Stimulated activated CD4-positive, alpha-beta T cell treated with anti-CD3 and anti-CD28 coated beads, Interleukin-15, amount 100 ng/mL, for 1 hour (primary cell): ENCODE measurements around the gene MOB3B.

Experiments used
- DNase-seq, 2 donors: peaks; one replicate each; pipeline ENCODE4 v3.0.0-alpha.2; 2020; ENCODE audit warnings: low read depth in 1 of 2, low spot score in 1 of 2

The MOB3B gene

DNA sequence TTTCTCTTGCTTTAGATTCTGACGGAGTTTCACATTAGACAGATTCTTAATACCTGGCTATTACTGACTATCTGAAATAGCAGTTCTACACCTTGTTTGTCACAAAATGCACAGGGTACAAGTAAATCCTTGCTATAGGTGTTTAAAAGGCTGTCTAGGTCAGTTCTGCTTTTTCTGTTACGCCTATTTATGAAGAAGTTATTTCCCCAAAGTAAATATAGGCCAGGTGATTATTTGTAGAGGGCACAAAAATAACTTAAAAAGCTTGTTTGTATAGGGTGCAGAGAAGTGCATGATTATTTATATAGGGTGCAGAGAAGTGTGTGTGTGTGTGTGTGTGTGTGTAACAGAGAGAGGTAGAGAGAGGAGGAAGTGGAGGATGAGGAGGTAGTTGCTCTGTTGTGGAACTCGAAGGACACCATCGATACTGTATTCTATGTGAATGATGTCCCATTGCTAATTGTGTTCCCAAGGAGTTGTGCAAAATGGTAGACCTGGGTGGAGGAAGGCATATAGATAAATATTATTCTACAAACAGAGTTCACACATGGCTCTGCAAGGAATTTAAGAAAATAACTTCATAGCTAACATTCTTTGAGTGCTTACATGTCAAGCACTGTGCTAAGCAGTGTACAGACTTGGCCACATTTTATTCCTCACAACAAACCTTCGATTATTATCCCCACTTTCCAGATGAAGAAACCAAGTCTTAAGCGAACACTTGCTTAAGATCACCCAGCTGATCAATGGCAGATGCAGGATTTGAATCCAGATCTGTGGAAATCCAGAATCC is 136.4 kb downstream of the MOB3B start:
- no peak for DNase-seq

DNA sequence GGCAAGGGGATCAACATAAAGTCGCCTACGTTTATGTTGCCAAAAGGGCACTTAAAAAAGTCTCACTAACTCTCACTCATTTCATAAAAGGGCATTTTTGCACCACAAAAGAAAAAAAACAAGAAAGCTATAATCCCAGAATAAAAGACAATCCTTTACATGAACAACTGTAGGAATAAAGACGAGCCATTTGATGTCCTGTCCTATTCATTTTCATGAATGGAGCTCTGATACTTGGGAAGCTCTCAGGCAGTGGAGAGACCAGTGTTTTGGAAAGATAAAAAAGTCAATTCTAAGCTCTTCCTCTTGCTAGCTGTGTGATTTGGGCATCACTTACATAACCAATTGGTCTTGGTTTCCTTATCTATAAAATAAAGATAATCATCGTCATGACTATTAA is 137.2 kb downstream of the MOB3B start:
- DNase-seq: no peak

- no peak for DNase-seq
These were observed 138.3 kb downstream of the MOB3B start for GRCh38 chr9:27391040-27391895.

- no peak for DNase-seq
These were observed 141.5 kb downstream of the MOB3B start for GRCh38 chr9:27388150-27388549.

GRCh38 chr9:27387722-27388121 is 141.9 kb downstream of the MOB3B start:
- DNase-seq: no peak

- DNase-seq: no peak
These were observed 143.0 kb downstream of the MOB3B start for GRCh38 chr9:27386571-27387091.

- no peak for DNase-seq
These were observed 143.8 kb downstream of the MOB3B start for GRCh38 chr9:27385606-27386322.

DNA sequence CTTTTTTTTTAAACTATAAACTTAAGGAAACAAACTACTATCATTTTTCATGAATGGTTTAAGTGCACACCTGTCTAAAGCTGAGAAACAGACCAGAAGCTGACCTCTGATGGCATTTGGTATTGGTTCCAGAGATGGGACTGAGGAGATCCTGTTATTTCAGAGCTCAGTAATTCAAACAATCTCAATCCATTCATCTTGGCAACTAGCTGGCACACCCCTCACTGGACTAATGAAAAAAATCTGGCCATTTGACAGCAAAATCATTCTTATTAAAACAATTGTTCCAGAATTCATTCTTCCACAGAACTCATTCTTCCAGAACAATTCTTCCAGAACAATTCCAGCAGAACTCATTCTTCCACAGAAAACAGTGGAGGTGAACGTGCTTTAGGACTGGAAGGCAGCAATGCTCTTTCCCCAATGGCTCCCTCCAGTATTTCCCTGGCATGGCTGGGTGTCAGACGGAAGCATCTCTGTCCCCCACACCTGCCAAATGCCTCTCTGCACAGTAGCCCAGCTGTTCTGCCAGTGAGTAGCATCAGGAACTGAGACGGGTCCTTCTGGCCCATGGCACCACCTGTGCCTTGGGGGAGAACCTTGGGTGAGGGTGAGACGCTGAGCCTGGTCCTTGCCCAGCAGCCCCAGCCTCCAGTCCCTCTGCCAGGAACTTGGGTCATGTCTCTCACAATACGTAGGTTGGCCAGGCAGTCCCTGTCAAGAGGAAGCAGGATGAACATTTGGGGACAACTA is 145.2 kb downstream of the MOB3B start:
- DNase-seq: no peak

GRCh38 chr9:27383524-27383923 is 146.1 kb downstream of the MOB3B start:
- no peak for DNase-seq

- no peak for DNase-seq
These were observed 146.6 kb downstream of the MOB3B start for GRCh38 chr9:27382975-27383374.

- DNase-seq: no peak
These were observed 147.3 kb downstream of the MOB3B start for GRCh38 chr9:27382308-27382707.

- DNase-seq: no peak
These were observed 150.0 kb downstream of the MOB3B start for GRCh38 chr9:27379311-27380251.

GRCh38 chr9:27377811-27378456 is 151.7 kb downstream of the MOB3B start:
- no peak for DNase-seq

- DNase-seq: no peak
These were observed 152.3 kb downstream of the MOB3B start for GRCh38 chr9:27377147-27377807.

DNA sequence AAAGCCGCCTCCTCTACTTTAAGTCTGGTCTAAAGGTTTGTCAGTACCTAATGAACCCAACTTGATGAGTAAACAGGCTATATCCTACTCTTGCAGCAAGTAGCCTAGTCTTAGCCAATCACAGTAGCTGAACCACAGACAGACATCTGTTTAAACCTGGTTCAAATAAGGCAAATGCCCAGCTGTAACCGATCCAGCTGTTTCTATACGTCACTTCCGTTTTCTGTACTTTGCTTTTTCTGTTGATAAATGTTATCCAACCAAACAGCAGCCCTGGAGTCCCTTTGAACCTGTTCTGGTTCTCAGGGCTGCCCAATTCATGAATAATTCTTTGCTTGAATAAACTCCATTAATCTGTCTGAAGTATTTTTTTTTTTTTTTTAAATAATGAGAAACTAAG is 155.8 kb downstream of the MOB3B start:
- DNase-seq: no peak

DNA sequence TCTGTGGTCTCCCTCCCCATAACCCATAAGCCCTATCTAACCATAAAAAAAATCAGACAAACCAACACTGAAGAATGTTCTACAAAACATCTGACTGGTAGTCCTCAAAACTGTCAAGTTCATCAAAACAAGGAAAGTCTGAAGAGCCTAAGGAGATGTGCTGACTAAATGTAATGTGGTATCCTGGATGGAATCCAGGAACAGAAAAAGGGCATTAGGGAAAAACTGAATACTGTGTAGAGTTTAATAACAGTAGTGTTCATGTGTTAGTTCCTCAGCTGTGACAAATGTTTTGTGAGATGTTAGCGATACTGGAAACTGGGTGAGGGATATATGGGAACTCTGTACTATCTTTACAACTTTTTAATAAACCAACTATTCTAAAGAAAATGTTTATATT is 157.0 kb downstream of the MOB3B start:
- DNase-seq: no peak

DNA sequence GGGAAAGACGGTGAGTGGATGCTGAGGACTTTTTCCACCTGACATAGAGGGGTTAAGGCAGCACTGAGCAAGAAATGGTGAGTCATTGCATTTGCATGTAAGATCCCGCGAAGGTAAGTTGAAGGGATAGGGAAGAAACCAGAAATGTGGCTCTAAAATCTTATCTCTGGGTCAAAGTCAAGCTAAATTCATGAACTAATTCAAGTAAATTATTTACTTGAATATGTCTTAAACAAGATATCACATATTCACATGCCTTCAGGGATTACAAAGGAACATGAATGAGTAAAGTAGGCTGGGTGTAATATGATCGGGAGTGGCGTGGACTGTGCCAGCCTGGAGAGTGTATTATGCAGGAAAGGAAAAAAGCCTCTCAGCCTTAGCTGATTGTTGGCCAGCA is 158.2 kb downstream of the MOB3B start:
- DNase-seq: no peak

GRCh38 chr9:27369591-27369990 is 160.0 kb downstream of the MOB3B start:
- DNase-seq: no peak
